ENCODE results near the gene PTPRD.

PTPRD gene

GRCh38 chr9:9790216-9790872 lies 822.5 kb downstream of the PTPRD start:
- POLR2A ChIA-PET = no interaction called here
- CTCF ChIA-PET = interaction anchor here (1.3 kb wide), 1 partner anchor 16 kb away, joined by 3 read pairs; no protein-coding TSS in a partner anchor
- TF ChIP-seq, protein P1, sequence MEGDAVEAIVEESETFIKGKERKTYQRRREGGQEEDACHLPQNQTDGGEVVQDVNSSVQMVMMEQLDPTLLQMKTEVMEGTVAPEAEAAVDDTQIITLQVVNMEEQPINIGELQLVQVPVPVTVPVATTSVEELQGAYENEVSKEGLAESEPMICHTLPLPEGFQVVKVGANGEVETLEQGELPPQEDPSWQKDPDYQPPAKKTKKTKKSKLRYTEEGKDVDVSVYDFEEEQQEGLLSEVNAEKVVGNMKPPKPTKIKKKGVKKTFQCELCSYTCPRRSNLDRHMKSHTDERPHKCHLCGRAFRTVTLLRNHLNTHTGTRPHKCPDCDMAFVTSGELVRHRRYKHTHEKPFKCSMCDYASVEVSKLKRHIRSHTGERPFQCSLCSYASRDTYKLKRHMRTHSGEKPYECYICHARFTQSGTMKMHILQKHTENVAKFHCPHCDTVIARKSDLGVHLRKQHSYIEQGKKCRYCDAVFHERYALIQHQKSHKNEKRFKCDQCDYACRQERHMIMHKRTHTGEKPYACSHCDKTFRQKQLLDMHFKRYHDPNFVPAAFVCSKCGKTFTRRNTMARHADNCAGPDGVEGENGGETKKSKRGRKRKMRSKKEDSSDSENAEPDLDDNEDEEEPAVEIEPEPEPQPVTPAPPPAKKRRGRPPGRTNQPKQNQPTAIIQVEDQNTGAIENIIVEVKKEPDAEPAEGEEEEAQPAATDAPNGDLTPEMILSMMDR (IDR thresholded peaks at IDR 0.05; ENCODE audit: insufficient read depth, low read length, missing control alignments) = no peak
- no peak overlapping the region for H3K4me3 ChIP-seq (ENCODE audit: low read depth, low read length)
- no peak for DNase-seq (ENCODE audit: low read depth, low spot score)

GRCh38 chr9:9783711-9784110 lies 829.1 kb downstream of the PTPRD start:
- ChIA-PET CTCF (no interaction called here), POLR2A (no interaction called here)
- DNase-seq (ENCODE audit: low read depth, low spot score) = no peak
- H3K4me3 ChIP-seq (ENCODE audit: low read depth, low read length) = no peak overlapping the region
- TF ChIP-seq, protein P1 (IDR thresholded peaks at IDR 0.05; ENCODE audit: insufficient read depth, low read length, missing control alignments) = no peak

DNA sequence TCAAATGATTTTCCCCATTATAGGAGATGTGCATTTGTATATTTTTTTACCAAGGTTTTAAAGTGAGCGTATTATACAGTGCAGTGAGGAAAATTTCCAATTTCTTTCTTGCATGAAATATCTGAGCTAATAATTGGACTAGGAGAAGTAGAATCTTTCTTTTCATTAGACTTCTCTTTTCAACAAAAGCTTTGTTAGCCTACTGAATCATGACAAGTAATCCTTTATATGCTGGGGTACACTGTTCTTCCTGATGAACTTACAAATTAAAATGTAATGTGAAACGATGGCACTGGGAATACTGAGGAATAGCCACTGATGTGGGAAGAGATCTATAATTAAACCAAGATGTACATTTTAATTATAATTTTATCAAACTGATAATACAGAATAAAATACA lies 829.6 kb downstream of the PTPRD start:
- TF ChIP-seq, protein P1 (IDR thresholded peaks at IDR 0.05; ENCODE audit: insufficient read depth, low read length, missing control alignments) = no peak
- H3K4me3 ChIP-seq (ENCODE audit: low read depth, low read length) = no peak overlapping the region
- ChIA-PET CTCF (no interaction called here), POLR2A (no interaction called here)
- no peak for DNase-seq (ENCODE audit: low read depth, low spot score)

DNA sequence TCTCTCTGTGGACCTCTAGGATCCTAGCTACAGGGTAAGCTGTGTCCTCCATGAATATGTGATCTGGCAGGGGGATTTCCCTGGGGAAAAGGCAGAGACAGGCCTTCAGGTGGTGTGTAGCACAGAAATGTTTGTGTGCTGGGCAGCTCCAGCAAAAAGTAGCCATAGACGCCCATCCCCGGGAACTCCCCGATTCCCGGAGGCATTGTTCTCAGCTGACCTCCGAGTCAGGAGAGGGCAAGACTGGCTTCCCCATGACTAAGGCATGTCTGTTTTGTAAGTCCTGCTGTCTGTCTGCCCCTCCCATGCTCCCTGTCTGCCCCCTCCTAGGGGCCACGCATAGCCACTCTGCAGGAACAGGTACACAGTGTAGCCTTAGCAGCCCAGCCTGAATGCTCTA lies 834.5 kb downstream of the PTPRD start:
- ChIA-PET POLR2A (no interaction called here), CTCF (no interaction called here)

GRCh38 chr9:9774471-9774870 lies 838.3 kb downstream of the PTPRD start:
- POLR2A ChIA-PET = no interaction called here
- TF ChIP-seq, protein P1 (IDR thresholded peaks at IDR 0.05; ENCODE audit: insufficient read depth, low read length, missing control alignments) = no peak
- no peak for DNase-seq (ENCODE audit: low read depth, low spot score)
- CTCF ChIA-PET = interaction anchor here (0.9 kb wide), 1 partner anchor 16 kb away, joined by 3 read pairs; no protein-coding TSS in a partner anchor
- H3K4me3 ChIP-seq (ENCODE audit: low read depth, low read length) = no peak overlapping the region

More for the DNA sequence above, 834.5 kb downstream of the PTPRD start:
- TF ChIP-seq, protein P1 (IDR thresholded peaks at IDR 0.05; ENCODE audit: insufficient read depth, low read length, missing control alignments) = no peak
- no peak for DNase-seq (ENCODE audit: low read depth, low spot score)
- no peak overlapping the region for H3K4me3 ChIP-seq (ENCODE audit: low read depth, low read length)

DNA sequence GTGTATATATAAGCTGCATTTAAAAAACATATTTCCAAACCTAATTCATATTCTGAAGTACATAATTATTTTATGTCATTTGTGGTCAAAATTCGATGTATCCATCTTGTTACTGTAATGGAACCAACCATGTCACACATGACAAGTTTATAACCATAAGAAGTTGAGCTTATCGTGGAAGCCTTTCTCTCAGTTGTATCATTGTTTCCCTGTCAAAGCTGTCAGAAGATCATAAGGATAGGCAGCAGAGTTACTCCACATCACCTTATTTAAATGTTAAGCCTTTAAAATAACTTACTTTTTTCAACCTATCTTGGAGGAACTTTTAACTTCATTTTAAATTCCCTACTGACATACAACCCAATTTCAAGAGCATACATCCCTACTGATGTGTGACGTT lies 841.5 kb downstream of the PTPRD start:
- ChIA-PET CTCF (no interaction called here), POLR2A (no interaction called here)
- TF ChIP-seq, protein P1 (IDR thresholded peaks at IDR 0.05; ENCODE audit: insufficient read depth, low read length, missing control alignments) = no peak
- no peak for DNase-seq (ENCODE audit: low read depth, low spot score)
- no peak overlapping the region for H3K4me3 ChIP-seq (ENCODE audit: low read depth, low read length)

Measured in AG04449 (cell line).